Pancreas (tissue), 10 donors: ENCODE results near the gene ZNF787. TPM values are rescaled to one million over a fixed set of nuclear protein-coding genes. Genes with fewer than 3 reads are reported as not detected.

ENCODE experiments used
- ATAC-seq, 4 donors: fragments of 200-7000 bp; cut with Tn5 transposase; one replicate each; pipeline versions ENCODE4 v1.8.0 to v1.9.1; 2020; ENCODE audit warnings: mild to moderate bottlenecking in 4 of 4, moderate library complexity in 4 of 4
- DNase-seq, 6 donors: peaks; one replicate each; pipeline ENCODE4 v3.0.0-alpha.2; 2020
- FAIRE-seq: peaks from 2 replicates; lab custom pipeline; 2012; peaks lifted over from hg19 to GRCh38; lab: Jason Lieb, UNC
- H3K27ac ChIP-seq, 4 donors: fragments of 200-600 bp; sonication (generic); 1 replicate in 3 of 4; 2 replicates in 1 of 4; pipeline versions ENCODE4 v1.5.0 to v1.8.0; 2020
- H3K27me3 ChIP-seq, 4 donors: fragments of 200-600 bp; one replicate each; pipeline ENCODE4 v1.8.0; 2021
- H3K36me3 ChIP-seq, 3 donors: fragments of 200-600 bp; sonication (generic) in 1 of 3; one replicate each; pipeline versions ENCODE4 v1.5.0 to v1.8.0; 2020 to 2021
- H3K4me1 ChIP-seq, 3 donors: fragments of 200-600 bp; one replicate each; pipeline ENCODE4 v1.8.0; 2021
- H3K4me3 ChIP-seq, 4 donors: fragments of 200-600 bp; sonication (generic) in 2 of 4; one replicate each; pipeline versions ENCODE4 v1.5.0 to v1.8.0; 2020 to 2021
- H3K9me3 ChIP-seq, 4 donors: fragments of 200-600 bp; one replicate each; pipeline ENCODE4 v1.8.0; 2021
- WGBS, 2 donors: extraction: QIAGEN DNeasy Blood & Tissue Kit; methylation state at CpG; one replicate each; pipeline ENCODE4 v1.1.7; 2013; 5-methylcytosine and 5-hydroxymethylcytosine counted together
- intact Hi-C, 3 donors: fragments of 100-400 bp; cut with DNase I; formaldehyde crosslinking; loops; one replicate each; pipeline versions ENCODE4 v1.11.1 to v1.14.2; 2022
- polyA plus RNA-seq, 2 donors: library from polyadenylated mRNA; stranded (reverse); fragments of 200-250 nt; gene quantifications; one replicate each; pipeline ENCODE4 v1.2.3, GENCODE V29; 2013
- total RNA-seq, 6 donors: library from RNA; stranded (reverse); fragmentation: NEBNext Ultra II Directional in 4 of 6; extraction: Animal tissue kit (Norgen Biotek cat#: 25700) in 4 of 6; gene quantifications; one replicate each; pipeline versions ENCODE4 v1.2.1 to v1.2.4, GENCODE V29; 2021 to 2023
- TF ChIP-seq, protein P1 (sequence below), 4 donors: fragments of 200-600 bp; sonication (generic) in 3 of 4; IDR thresholded peaks; one replicate each; pipeline versions ENCODE4 v1.5.0 to v1.8.0; 2021; ENCODE audit warnings: antibody characterized with exemption in 4 of 4
- donor health status: healthy with polysubstance abuse.
- donor health status: DM: no; HTN: no; CAD: no; lungs with moderate emphysema.
- donor health status: DM: no; HTN: no; CAD: no.
- donor health status: control.
- donor health status: control.
- donor health status: Bipolar disorder and iron deficiency.
- donor health status: DM: yes; HTN: yes; CAD: no.
- donor health status: DM: no; HTN: no; CAD: no.
- donor health status: DM: no; HTN: no; CAD: no.
- donor health status: DM: yes; HTN: yes; CAD: no.

The ZNF787 gene
- total and polyA plus RNA-seq, 8 donors, result 13.6 to 41.9 (median 25.6) TPM

DNA sequence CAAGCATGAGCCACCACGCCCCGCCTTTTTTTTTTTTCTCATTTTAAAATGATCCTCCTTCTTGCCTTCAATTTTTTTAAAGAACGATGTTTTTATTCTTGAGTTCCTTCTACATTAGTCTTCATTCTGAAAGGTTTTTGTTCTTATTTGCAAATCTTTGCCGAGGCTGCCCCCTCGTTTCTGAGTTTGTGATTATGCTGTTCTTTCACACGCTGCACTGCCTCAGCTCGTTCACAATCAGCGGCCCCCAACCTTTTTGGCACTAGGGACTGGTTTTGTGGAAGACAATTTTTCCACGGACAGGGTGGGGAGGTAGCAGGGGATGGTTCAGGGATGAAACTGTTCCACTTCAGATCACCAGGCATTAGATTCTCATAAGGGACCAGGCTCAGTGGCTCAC, 26.6 kb downstream of the ZNF787 start:
- H3K4me3 ChIP-seq, result no peak overlapping the region
- 78 to 83% methylated on average over 9 of the region's 9 CpGs for WGBS, 2 donors
- no peak for FAIRE-seq
- no peaks in the 10 kb centered on the region for H3K4me1 ChIP-seq
- no peaks in the 10 kb centered on the region for H3K9me3 ChIP-seq
- no peaks in the 10 kb centered on the region for H3K36me3 ChIP-seq
- H3K27me3 ChIP-seq, result no peaks in the 10 kb centered on the region
- ATAC-seq, result no peak
- H3K27ac ChIP-seq, result no peak overlapping the region
- no peak for DNase-seq
- intact Hi-C loops, result no loop called here
- TF ChIP-seq, protein P1, sequence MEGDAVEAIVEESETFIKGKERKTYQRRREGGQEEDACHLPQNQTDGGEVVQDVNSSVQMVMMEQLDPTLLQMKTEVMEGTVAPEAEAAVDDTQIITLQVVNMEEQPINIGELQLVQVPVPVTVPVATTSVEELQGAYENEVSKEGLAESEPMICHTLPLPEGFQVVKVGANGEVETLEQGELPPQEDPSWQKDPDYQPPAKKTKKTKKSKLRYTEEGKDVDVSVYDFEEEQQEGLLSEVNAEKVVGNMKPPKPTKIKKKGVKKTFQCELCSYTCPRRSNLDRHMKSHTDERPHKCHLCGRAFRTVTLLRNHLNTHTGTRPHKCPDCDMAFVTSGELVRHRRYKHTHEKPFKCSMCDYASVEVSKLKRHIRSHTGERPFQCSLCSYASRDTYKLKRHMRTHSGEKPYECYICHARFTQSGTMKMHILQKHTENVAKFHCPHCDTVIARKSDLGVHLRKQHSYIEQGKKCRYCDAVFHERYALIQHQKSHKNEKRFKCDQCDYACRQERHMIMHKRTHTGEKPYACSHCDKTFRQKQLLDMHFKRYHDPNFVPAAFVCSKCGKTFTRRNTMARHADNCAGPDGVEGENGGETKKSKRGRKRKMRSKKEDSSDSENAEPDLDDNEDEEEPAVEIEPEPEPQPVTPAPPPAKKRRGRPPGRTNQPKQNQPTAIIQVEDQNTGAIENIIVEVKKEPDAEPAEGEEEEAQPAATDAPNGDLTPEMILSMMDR (IDR thresholded peaks at IDR 0.05), result no peak

DNA sequence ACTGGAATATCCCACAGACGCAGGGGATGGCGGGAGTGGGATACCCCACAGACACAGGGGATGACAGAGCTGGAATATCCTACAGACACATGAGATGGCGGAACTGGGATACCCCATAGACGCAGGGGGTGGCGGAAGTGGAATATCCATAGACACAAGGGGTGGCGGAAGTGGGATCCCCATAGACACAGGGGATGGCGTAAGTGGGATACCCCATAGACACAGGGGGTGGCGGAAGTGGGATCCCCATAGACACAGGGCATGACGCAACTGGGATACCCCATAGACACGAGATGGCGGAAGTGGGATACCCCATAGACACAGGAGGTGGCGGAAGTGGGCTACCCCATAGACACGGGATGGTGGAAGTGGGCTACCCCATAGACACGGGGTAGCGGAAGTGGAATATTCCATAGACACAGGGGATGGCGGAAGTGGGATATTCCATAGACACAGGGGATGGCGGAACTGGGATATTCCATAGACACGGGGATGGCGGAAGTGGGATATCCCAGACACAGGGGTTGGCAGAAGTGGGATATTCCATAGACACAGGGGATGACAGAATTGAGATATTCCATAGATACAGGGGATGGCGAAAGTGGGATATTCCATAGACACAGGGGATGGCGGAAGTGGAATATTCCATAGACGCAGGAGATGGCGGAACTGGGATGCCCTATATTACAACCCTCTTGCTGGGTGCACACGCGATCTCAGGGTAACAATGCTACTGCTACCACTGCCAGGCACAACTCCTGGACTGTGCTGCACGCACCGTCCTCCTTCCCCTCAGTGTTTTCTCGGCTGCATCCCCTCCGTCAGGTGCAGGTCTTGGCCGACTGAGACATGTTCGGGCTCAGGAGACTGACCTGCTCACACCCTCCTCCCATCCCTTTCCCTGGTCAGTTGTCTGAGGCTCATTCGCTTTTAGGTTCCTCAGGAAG, 28.1 kb downstream of the ZNF787 start:
- no peak for ATAC-seq
- FAIRE-seq, result no peak

DNA sequence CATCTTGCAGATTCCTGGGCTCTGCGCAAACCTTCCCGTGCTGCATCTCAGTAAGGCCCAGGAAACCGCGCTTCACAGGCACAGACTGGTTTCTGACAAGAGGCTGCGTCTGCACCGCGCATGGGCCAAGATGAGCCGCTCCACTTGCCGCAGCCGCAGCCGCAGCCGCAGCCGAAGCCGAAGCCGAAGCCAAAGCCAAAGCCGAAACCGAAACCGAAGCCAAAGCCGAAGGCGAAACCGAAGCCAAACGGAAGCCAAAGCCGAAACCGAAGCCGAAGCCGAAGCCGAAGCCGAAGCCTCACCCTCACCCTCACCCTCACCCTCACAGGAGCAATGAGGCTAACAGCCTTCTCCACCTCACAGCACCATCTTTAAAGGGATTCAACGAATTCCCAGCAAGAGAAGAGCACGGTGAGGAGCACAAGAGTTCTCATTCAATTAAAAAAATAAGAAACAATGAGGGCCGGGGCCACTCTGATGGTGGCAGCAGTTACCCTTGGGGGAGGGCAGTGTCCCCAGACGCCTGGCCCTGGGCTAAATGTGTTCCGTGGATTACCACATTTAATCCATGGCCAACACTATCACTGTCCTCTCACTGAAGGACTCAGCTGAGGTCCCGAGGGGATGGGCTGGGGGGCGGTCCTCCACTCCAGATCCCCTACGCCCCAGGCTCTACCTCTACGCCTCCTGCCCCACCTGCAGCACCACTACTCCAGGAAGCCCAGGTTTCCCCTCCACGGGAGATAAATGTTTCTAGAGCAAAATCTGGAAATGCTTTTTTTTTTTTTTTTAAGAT, 29.1 kb downstream of the ZNF787 start:
- DNase-seq (no peak), ATAC-seq (no peak), FAIRE-seq (no peak)
- whole genome bisulfite sequencing, 2 donors, result 90 to 92% methylated on average over 38 of the region's 38 CpGs
- H3K4me3 ChIP-seq, result no peak overlapping the region
- TF ChIP-seq, protein P1 (IDR thresholded peaks at IDR 0.05), result no peak
- peaks cover 0 to 7% (median 0%) of the 10 kb centered on the region in 3 donors for H3K36me3 ChIP-seq
- H3K4me1 ChIP-seq, result no peaks in the 10 kb centered on the region
- intact Hi-C loops, result no loop called here
- no peaks in the 10 kb centered on the region for H3K27me3 ChIP-seq
- H3K27ac ChIP-seq, result no peak overlapping the region
- H3K9me3 ChIP-seq, result no peaks in the 10 kb centered on the region

More for the DNA sequence above, 28.1 kb downstream of the ZNF787 start:
- 97 to 98% methylated on average over 32 of the region's 32 CpGs for WGBS, 2 donors
- Histone ChIP-seq H3K9me3 (no peaks in the 10 kb centered on the region), H3K4me3 (no peak overlapping the region), H3K4me1 (no peaks in the 10 kb centered on the region), H3K27me3 (no peaks in the 10 kb centered on the region), H3K27ac (no peak overlapping the region), H3K36me3 (peaks cover 0 to 7% (median 0%) of the 10 kb centered on the region in 3 donors)
- DNase-seq, result no peak
- TF ChIP-seq, protein P1 (IDR thresholded peaks at IDR 0.05), result no peak
- intact Hi-C loops, result no loop called here

DNA sequence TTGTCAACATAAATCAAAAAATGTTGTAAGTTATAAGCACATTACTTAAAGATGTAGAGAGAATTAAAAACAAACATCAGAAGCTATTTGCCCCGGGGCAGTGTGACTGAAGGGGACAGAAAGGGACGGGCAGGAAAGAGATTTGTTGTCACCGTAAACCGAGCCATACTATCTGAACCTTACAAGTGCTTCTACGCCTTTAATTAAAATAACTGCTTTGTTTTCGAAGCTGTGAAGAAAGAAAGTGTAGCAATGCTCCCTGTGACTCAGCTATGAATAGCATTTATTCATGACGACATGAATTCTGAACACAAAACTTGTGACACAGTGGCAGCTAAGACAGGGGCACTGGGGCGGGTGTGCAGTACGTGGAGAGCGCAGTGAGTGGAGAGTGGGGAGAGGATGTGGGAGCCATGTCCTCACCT, 30.0 kb downstream of the ZNF787 start:
- intact Hi-C loops, result no loop called here
- H3K4me3 ChIP-seq, result no peak overlapping the region
- 74 to 76% methylated on average over 10 of the region's 10 CpGs for WGBS, 2 donors
- DNase-seq (no peak), ATAC-seq (peak in 1 of 4 donors; percentile 46), FAIRE-seq (no peak)
- H3K36me3 ChIP-seq, result peaks cover 0 to 7% (median 0%) of the 10 kb centered on the region in 3 donors
- H3K27ac ChIP-seq, result no peak overlapping the region
- no peaks in the 10 kb centered on the region for H3K4me1 ChIP-seq
- no peaks in the 10 kb centered on the region for H3K27me3 ChIP-seq
- no peaks in the 10 kb centered on the region for H3K9me3 ChIP-seq
- TF ChIP-seq, protein P1 (IDR thresholded peaks at IDR 0.05), result no peak
